ENCODE measurements around the gene POMT2.
"Not testable (repeated sequence)": the region's sequence is repeated elsewhere in the genome, so short reads cannot be mapped to it uniquely, and the experiment has no call there.

Gene POMT2

DNA sequence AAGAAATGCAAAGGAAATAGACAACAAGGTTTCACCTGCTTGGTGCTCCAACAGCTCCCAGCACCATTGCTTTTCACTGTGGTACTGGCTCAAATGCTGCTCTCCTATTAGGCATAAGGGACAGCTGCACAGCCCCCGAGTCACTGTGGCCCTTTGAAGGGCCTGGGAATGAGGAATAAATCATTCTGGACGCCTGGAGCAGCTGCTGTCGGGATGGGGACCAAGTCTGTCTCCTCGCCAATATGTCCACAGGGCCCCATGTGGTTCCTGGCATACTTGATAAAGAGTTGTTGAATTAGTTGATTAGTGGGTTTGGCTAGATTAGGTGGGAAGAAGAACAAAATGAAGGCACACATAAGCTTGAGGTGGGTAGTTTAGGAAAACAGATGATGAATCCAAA lies 36.6 kb downstream of the POMT2 start:
- CTCF ChIA-PET: interaction anchor here (1.5 to 2.7 kb wide), 2 partner anchors 18 to 32 kb away, joined by 8 to 11 read pairs; no protein-coding TSS in a partner anchor
- POLR2A ChIA-PET: no interaction called here
- DNase-seq (ENCODE audit: extremely low spot score): no peak
- TF ChIP-seq, protein P1, sequence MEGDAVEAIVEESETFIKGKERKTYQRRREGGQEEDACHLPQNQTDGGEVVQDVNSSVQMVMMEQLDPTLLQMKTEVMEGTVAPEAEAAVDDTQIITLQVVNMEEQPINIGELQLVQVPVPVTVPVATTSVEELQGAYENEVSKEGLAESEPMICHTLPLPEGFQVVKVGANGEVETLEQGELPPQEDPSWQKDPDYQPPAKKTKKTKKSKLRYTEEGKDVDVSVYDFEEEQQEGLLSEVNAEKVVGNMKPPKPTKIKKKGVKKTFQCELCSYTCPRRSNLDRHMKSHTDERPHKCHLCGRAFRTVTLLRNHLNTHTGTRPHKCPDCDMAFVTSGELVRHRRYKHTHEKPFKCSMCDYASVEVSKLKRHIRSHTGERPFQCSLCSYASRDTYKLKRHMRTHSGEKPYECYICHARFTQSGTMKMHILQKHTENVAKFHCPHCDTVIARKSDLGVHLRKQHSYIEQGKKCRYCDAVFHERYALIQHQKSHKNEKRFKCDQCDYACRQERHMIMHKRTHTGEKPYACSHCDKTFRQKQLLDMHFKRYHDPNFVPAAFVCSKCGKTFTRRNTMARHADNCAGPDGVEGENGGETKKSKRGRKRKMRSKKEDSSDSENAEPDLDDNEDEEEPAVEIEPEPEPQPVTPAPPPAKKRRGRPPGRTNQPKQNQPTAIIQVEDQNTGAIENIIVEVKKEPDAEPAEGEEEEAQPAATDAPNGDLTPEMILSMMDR (IDR thresholded peaks at IDR 0.05; ENCODE audit: control extremely low read depth, extremely low read depth, low read depth, missing control alignments): no peak

- TF ChIP-seq, protein P1 (IDR thresholded peaks at IDR 0.05; ENCODE audit: control extremely low read depth, extremely low read depth, low read depth, missing control alignments): no peak
- CTCF ChIA-PET: interaction anchor here (1.1 to 2.7 kb wide), 5 partner anchors 9 to 69 kb away, joined by 3 to 11 read pairs (median 5); no protein-coding TSS in a partner anchor
- POLR2A ChIA-PET: no interaction called here
- DNase-seq (ENCODE audit: extremely low spot score): no peak
Observed at GRCh38 chr14:77281852-77282410, 38.8 kb downstream of the POMT2 start.

GRCh38 chr14:77280921-77281320 lies 39.8 kb downstream of the POMT2 start:
- CTCF ChIA-PET: interaction anchor here (1.3 to 2.8 kb wide), 2 partner anchors 20 to 35 kb away, joined by 3 to 8 read pairs; no protein-coding TSS in a partner anchor
- DNase-seq (ENCODE audit: extremely low spot score); POLR2A ChIA-PET: not testable (repeated sequence)

GRCh38 chr14:77279719-77280118 lies 41.0 kb downstream of the POMT2 start:
- ChIA-PET CTCF (interaction anchor here (1.4 to 2.8 kb wide), 3 partner anchors 10 to 21 kb away, joined by 3 to 8 read pairs (median 4); no protein-coding TSS in a partner anchor), POLR2A (no interaction called here)
- TF ChIP-seq, protein P1 (IDR thresholded peaks at IDR 0.05; ENCODE audit: control extremely low read depth, extremely low read depth, low read depth, missing control alignments): no peak
- no peak for DNase-seq (ENCODE audit: extremely low spot score)

DNA sequence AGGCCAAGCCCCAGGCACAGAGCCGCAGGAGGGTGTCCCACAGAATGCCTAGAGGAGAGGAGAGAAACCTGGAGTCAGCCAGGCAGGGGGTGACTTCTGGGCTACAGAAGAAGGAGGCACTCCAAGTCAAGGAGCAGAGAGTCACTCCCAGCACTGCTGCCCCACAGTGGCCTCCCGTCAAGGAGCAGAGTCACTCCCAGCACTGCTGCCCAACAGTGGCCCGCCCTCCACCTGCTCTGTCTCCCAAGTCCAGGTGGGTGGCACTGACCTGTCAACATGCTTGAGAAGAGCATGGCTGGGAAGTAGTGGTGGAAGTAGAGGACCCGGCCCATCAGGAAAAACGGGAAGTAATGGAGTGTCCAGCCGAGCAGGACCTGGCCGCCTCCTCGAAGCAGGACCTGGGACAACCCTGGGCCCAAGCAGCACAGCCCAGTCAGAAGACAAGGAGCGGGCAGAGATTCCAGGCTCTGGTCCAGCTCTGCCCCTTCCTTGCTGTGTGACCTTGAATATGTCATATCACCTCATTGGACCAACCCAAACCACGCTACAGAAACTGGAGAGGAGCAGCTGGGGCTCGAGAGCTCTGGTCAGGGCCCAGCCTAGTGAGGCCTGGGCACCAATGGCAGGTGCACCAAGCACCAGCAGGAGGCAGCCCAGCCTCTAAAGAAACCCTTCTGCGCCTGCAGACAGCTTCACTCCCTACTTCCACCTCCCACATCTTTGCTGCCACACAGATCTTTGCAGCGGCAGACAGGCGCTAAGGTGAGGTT lies 42.0 kb downstream of the POMT2 start:
- no peak for DNase-seq (ENCODE audit: extremely low spot score)
- CTCF ChIA-PET: interaction anchor here (1.4 to 2.8 kb wide), 3 partner anchors 11 to 22 kb away, joined by 3 to 8 read pairs (median 4); no protein-coding TSS in a partner anchor
- POLR2A ChIA-PET: no interaction called here
- TF ChIP-seq, protein P1 (IDR thresholded peaks at IDR 0.05; ENCODE audit: control extremely low read depth, extremely low read depth, low read depth, missing control alignments): no peak

GRCh38 chr14:77276959-77277358 lies 43.7 kb downstream of the POMT2 start:
- POLR2A ChIA-PET: no interaction called here
- TF ChIP-seq, protein P1 (IDR thresholded peaks at IDR 0.05; ENCODE audit: control extremely low read depth, extremely low read depth, low read depth, missing control alignments): no peak

More at GRCh38 chr14:77276959-77277358, 43.7 kb downstream of the POMT2 start:
- CTCF ChIA-PET: interaction anchor here (1.0 to 1.4 kb wide), 3 partner anchors 10 to 40 kb away, joined by 3 to 5 read pairs (median 3); no protein-coding TSS in a partner anchor
- no peak for DNase-seq (ENCODE audit: extremely low spot score)

Data from GM10248 (cell line).